GM10266 (cell line): ENCODE results near the gene CELSR2.

Source experiments
- DNase-seq: peaks from one replicate; pipeline ENCODE4 v3.0.0; 2012; ENCODE audit errors: extremely low spot score
- CTCF ChIP-seq: IDR thresholded peaks from 2 replicates; pipeline ENCODE4 v1.5.1; 2012; ENCODE audit warnings: mild to moderate bottlenecking, low read depth; ENCODE audit not compliant: control insufficient read depth, insufficient read depth; ENCODE audit errors: missing control alignments

CELSR2 gene

GRCh38 chr1:109240158-109241152 lies 8.9 kb upstream of the CELSR2 start:
- no peak for DNase-seq
- no peak for TF ChIP-seq CTCF

GRCh38 chr1:109241344-109241743 lies 8.0 kb upstream of the CELSR2 start:
- no peak for TF ChIP-seq CTCF
- DNase-seq = no peak

- no peak for TF ChIP-seq CTCF
- no peak for DNase-seq
Measured at GRCh38 chr1:109241841-109242345, 7.4 kb upstream of the CELSR2 start.

GRCh38 chr1:109242387-109242786 lies 7.0 kb upstream of the CELSR2 start:
- no peak for DNase-seq
- no peak for TF ChIP-seq CTCF

GRCh38 chr1:109243221-109243620 lies 6.1 kb upstream of the CELSR2 start:
- DNase-seq = no peak
- TF ChIP-seq CTCF = no peak

GRCh38 chr1:109243860-109244552 lies 5.3 kb upstream of the CELSR2 start:
- DNase-seq = no peak
- no peak for TF ChIP-seq CTCF
